AG08396 (cell line): Measurements from ENCODE around the gene MFAP2.

ENCODE experiments used
- DNase-seq: peaks from one replicate; pipeline ENCODE4 v3.0.0; 2012; ENCODE audit warnings: low spot score, mixed read lengths

The MFAP2 gene, protein sequence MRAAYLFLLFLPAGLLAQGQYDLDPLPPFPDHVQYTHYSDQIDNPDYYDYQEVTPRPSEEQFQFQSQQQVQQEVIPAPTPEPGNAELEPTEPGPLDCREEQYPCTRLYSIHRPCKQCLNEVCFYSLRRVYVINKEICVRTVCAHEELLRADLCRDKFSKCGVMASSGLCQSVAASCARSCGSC

GRCh38 chr1:16980473-16981268 lies at the start of gene MFAP2:
Gene MFAP2, minus strand, starts transcription at chr1:16980620. Its CDS starts 2,347 bp downstream, at chr1:16978273.
- DNase-seq: peak; percentile 79

- no peak for DNase-seq
These were observed 49.8 kb upstream of the MFAP2 start for GRCh38 chr1:17030206-17030605.

DNA sequence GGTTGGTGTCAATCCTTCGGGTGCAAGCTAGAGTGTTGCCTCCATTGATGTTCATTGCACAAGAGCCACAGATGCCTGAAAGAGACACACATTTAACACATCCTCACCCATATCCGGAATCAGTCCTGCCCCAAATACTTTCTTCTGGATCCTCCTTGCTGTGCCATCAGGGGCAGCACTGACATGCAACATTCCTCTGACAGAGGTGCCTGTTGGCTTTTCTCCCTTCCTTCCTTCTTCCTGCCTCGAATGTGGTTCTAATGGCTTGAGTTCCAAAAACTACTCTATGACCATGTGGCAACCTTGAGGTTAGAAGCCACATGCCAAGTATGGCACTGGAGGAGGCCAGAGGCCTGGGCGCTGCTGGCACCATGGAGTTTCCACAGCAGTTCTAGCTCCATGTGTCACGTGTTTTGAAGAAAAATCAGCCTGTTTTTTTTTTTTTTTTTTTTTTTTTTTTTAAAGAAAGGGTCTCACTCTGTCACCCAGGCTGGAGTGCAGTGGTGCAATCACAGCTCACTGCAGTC lies 48.3 kb upstream of the MFAP2 start:
- no peak for DNase-seq

GRCh38 chr1:17027900-17028299 lies 47.5 kb upstream of the MFAP2 start:
- DNase-seq: no peak

- no peak for DNase-seq
These were observed 47.0 kb upstream of the MFAP2 start for GRCh38 chr1:17027403-17027802.

- no peak for DNase-seq
These were observed 44.3 kb upstream of the MFAP2 start for GRCh38 chr1:17024721-17025120.

DNA sequence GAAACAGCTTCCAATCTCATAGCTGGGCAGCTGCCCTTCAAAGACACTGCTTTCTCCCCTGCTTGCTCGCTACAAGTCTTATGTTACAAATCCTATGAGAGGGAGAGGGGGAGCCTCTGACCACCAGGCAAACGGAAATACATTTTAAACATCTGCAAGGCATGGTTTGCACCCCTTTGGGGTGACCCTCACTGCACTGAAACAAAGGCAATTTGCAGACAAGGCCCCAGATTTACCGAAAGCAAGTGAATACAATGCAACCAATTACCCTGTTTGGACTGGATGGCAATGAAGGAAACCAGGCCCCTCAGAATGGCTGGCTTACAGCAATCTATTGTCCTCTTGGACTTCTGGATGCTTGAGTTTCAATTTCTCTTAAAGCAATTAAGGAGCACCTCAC lies 43.2 kb upstream of the MFAP2 start:
- no peak for DNase-seq

DNA sequence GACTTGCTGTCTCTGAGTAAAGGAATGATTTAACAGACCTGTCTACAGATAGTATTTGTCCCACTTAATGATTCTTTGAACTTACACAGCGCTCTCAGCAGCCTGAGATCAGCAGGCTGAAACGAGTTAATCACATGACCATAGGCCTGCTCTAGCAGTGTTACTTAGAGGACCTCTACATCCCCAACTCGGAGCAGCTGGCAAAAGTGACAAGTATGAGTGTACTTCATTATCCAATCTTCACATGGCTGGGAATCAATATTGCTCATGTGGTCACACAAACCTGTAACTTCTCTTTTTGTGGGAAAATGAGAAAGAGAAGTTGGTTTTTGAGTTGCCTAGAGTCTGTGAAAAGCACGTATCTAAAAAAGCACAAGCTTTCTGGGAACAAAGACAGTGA lies 42.7 kb upstream of the MFAP2 start:
- no peak for DNase-seq

GRCh38 chr1:17021896-17022295 lies 41.5 kb upstream of the MFAP2 start:
- DNase-seq: no peak

- no peak for DNase-seq
These were observed 40.1 kb upstream of the MFAP2 start for GRCh38 chr1:17020502-17020901.

DNA sequence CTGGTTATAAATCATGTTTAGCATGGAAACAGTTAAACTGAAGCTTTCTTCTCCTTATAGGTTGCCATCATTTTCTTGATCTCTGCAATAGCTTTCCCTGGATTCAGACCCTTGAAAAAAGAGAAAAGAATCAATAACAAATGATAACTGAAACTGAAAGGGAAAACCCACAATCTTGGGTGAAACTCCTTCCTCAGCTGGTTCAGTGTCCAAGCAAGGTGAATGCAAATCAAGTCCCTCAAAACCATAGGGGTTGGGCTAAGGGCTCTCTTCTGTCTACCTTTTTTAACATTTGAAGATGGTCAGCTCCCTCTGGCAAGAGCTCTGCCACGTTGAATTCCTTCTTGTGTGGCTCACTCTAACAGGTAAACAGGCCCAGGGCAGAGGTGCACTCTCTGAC lies 38.4 kb upstream of the MFAP2 start:
- no peak for DNase-seq

GRCh38 chr1:17017435-17017834 lies 37.0 kb upstream of the MFAP2 start:
- DNase-seq: no peak

- DNase-seq: peak; percentile 17
These were observed 35.9 kb upstream of the MFAP2 start for GRCh38 chr1:17016317-17016661.

DNA sequence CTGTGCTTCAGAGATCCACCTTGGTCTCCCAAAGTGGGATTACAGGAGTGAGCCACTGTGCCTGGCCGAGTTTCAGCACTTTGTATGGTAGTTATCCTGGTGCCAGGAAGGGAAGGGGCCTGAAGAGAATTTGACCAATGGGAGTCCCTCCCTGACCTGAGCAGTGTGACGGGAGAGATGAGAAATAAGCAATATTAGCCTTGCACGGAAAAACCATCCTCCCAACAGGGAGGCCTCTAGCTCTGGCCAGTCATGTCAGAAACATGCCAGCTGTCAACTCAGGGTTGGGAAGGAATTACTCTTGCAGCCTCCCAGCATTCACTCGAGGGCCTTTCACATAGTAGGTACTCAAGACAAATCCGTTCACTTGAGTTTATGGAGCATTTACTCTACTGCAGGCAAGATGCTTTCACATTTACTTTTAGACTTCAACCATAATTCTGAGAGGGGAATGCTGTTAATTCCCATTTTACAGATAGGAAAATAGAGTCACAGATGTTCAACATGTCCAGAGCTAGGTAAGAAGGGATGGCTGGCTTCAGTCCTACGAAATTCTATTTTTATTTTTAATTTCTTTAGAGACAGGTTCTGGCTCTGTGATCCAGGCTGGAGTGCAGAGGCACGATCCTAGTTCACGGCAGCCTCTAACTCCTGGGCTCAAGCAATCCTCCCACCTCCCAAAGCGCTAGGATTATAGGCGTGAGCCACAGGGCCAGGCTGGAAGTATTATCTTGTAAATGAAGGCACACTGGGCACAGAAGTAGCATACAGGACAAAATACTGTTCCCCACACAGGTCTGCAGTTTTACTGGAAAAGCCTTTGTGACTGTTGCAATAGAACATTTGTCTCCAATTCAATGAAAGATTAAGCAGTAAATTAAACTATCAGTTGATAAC lies 34.5 kb upstream of the MFAP2 start:
- peak; percentile 38 for DNase-seq

DNA sequence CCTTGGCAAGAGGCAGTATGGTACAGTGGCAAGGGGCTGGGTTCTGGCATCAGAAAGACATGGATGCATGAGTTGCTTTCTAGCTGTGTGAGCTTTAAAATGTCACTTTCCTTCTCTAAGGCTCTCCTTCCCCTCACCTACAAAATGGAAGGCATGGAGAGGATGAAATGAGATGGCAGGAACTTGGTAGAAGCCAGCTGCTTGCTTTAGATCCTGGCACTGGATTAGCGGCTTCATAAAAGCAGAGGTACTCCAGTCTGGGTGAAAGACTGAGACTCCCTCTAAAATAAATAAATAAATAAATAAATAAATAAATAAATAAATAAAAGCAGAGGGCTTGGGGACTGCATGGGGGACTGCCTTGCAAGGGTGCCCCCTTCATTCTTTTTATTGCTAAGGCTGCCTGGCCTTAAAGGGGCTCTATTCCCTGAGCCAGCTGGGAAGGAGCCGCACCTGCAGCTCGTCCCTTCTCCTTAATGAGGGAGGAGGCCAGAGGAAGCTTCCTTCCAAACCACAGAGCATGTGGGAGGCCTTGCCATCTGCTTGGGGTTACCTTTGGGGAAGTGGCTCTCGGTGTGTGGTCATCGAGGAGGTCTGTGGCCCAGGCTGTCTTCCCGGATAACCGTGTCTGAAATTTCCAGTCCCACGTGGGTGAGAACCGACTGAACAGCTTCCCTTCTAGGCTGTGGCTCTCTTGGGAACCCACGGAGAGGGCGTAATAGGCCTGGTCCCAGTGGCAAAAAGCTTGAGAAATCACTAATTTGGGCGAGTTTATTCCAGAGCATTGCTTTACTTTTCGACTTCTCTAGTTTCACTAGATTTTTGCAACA lies 33.3 kb upstream of the MFAP2 start:
- DNase-seq: no peak

GRCh38 chr1:17012775-17013490 lies 32.5 kb upstream of the MFAP2 start:
- peak; percentile 8 for DNase-seq

- DNase-seq: peak; percentile 91
These were observed 31.3 kb upstream of the MFAP2 start, which contains the start of gene ATP13A2 for GRCh38 chr1:17011439-17012307. Gene ATP13A2, minus strand, starts transcription at chr1:17011928. Its CDS starts 190 bp downstream, at chr1:17011738.

- peak; percentile 17 for DNase-seq
These were observed 30.6 kb upstream of the MFAP2 start for GRCh38 chr1:17011092-17011438.

DNA sequence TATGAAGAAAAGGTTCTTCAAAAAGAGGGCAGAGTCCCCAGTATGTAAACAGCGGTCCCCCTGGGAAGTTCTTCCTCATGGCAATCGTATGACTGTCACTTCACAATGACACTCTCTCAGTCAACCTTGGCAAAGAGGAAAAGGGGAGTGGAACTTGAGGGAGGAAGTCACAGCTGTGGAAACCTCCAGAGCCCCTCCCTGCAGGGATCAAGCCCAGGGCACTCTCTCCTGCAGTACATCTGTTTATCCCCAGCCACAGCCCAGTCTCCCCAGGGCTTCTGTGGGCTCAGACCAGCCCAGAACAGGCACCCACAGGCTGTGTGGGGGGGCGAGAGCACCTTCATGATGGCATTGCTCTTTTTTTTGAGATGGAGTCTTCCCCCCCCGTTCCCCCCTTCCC lies 29.3 kb upstream of the MFAP2 start:
- peak; percentile 20 for DNase-seq
